HG02884 (cell line): ENCODE measurements around the gene POLR1E.
A peak's percentile ranks its signal among the peaks of the same experiment; 100 is the strongest.

ENCODE experiments used
- ATAC-seq: cut with Tn5 transposase; IDR thresholded peaks from one replicate; pipeline ENCODE4 v1.9.1; 2021; ENCODE audit warnings: mild to moderate bottlenecking, moderate library complexity; ENCODE audit not compliant: unreplicated experiment

Gene POLR1E

GRCh38 chr9:37485389-37486255 lies at the start of gene POLR1E:
TSS of gene POLR1E (plus strand) at chr9:37485948. CDS start at chr9:37486048, 100 bp downstream.
- ATAC-seq, result peak; percentile 97

- ATAC-seq, result no peak
Measured at GRCh38 chr9:37436540-37436939, 49.2 kb upstream of the POLR1E start.

DNA sequence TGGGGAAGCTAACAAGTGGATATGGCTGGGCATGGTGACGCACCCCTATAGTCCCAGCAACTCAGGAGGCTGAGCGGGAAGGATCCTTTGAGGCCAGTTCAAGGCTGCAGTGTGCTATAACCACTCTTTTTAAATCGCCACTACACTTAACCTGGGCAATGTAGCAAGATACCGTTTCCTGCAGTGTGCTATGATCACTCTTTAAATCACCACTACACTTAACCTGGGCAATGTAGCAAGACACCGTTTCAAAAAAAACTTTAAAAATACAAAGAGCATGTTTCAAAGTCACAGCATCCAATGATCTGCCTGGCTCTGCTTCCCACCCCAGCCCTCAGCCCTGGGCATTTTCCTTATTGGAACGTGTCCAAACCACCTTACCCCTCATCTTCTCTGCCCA lies 48.7 kb upstream of the POLR1E start:
- ATAC-seq, result no peak

- no peak for ATAC-seq
Measured at GRCh38 chr9:37437621-37438020, 48.1 kb upstream of the POLR1E start.

DNA sequence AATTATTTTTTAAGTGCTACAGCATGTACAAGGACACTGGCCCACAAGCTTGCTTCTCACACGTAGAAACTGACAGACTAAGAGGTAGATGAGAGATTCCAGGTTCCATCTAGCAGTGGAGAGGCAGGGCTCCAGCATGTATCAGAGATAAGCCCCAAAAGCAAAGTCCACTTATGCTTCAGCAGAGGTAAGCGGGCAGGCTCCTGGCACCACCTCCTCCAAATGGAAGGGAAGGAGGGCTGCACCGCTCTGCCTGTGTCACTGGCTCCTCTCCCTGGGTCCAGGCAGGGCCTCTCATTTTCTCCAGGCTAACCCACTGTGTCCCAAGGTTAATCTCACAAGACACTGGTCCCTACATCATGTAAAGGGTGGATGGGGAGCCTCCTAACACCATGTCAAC lies 47.4 kb upstream of the POLR1E start:
- no peak for ATAC-seq

- no peak for ATAC-seq
Measured at GRCh38 chr9:37441776-37442370, 43.9 kb upstream of the POLR1E start.

DNA sequence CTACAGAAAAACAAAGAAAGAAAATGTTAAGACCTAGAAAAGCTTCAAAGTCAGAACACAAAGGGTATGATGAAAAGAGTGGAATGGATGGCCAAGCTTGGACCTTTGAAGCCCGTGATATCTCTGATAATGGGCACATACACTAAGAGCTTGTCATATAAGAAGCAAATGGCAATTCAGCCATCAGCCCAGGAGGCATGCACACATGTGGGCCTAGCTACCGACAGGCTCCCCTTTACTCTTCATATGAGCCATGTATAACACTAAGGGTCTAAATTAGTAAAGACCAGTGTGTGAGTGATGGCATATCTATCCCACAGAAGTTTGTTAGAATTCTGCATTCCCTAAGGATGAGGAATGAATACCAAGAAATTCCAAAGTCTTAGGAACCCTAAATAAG lies 43.2 kb upstream of the POLR1E start:
- no peak for ATAC-seq

DNA sequence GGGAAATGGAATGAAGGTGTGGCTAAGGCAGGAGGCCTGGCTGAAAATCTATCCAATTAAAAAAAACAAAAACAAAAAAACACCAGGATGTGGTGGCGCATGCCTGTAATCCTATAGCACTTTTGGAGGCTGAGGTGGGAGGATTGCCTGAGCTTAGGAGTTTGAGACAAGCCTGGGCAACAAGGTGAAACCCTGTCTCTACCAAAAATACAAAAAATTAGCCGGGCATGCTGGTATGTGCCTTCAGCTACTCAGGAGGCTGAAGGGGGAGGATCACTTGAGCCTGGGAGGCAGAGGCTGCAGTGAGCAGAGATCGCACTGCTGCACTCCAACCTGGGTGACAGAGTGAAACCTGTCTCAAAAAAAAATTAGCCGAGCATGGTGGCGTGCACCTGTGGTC lies 42.2 kb upstream of the POLR1E start:
- no peak for ATAC-seq

DNA sequence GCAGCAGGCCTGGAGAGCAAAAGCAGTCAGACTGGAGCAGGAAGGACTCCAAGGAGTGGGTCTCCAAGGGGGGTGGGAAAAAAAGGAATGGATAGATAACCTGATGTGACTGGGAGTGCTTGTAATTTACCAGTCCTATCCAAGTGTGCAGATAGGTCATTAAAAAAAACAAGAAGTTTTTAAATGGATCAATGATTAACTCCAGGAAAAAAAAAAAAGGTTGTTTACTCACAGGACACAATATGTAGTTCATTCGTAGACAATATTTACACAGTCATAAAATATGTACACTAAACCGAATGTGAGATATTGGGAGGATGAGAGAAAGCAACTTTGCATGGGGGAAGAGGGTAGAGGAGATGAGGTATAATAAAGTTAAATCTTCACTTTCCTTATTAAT lies 40.9 kb upstream of the POLR1E start:
- ATAC-seq, result no peak

- ATAC-seq, result no peak
Measured at GRCh38 chr9:37445832-37446231, 39.9 kb upstream of the POLR1E start.

DNA sequence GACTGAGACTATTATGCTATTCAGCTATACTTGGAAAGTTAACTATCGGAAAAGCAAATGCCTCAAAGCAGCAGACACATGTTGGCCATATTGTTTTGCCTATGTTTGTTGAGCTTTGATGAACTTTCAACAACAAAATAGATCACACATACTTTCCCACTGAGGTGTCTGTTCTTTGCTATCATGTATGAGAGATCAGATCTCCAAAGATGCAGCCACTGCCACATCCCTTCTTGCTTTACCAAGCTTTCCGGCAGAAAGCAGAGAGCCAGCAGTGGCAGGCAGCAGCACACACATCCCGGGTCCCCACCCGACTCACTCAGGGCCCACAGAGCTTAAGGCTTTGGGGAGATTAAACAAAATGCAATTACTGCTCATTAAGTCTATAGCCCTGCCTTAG lies 39.3 kb upstream of the POLR1E start:
- ATAC-seq, result no peak

DNA sequence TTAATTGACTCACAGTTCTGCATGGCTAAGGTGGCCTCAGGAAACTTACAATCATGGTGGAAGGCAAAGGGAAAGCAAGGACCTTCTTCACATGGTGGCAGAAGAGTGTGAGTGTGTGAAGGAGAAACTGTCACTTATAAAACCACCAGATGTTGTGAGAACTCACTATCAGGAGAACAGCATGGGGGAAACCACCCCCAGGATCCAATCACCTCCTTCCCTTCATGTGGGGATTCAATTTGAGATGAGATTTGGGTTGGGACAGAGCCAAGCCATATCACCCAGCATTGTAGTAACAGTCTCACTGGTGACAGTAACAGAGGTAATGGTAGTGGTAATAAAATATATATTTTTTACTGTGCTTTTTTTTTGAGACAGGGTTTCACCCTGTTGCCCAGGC lies 38.6 kb upstream of the POLR1E start:
- no peak for ATAC-seq

- ATAC-seq, result no peak
Measured at GRCh38 chr9:37449862-37450632, 35.7 kb upstream of the POLR1E start.

DNA sequence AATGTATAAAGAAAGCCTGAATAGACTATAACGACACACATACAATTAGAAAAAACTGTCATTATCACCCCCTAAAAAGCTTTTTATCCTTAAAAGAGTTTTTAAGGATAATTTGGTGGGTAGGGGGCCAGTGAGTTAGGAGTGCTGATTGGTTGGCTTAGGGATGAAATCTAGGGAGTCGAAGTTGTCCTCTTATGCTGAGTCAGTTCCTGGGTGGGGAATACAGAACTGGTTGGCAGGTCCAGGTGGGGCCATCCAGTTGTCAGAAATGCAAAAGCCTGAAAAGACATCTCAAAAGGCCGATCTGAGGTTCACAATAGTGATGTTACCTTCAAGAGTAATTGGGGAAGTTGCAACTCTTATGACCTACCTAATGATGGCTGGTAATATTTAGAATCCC lies 34.1 kb upstream of the POLR1E start:
- ATAC-seq, result no peak

GRCh38 chr9:37452611-37453010 lies 33.1 kb upstream of the POLR1E start:
- ATAC-seq, result no peak

DNA sequence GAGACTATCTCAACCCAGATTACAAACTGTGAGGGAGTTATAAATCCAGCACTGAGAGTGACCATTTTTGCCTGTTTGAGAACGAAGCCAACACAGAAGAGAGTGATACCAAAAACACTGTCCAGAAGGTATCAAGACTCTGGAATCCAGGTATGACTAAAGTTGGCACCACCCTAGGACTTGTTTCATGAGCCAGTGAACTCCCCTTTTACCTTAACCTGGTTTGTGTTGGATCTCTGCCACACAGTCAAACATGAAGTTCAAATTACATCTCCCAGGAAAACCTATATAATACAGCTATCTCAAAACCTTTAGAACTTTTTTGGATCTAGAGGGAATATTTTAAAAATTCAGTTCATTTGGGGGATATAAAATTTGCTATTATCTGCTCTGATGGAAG lies 31.9 kb upstream of the POLR1E start:
- ATAC-seq, result no peak

GRCh38 chr9:37454238-37454637 lies 31.5 kb upstream of the POLR1E start:
- no peak for ATAC-seq

- ATAC-seq, result no peak
Measured at GRCh38 chr9:37455884-37456647, 29.7 kb upstream of the POLR1E start.

- ATAC-seq, result no peak
Measured at GRCh38 chr9:37456817-37457216, 28.9 kb upstream of the POLR1E start.

- ATAC-seq, result no peak
Measured at GRCh38 chr9:37464006-37464405, 21.7 kb upstream of the POLR1E start.
